Measurements from ENCODE around the gene ADGRV1.

DNA sequence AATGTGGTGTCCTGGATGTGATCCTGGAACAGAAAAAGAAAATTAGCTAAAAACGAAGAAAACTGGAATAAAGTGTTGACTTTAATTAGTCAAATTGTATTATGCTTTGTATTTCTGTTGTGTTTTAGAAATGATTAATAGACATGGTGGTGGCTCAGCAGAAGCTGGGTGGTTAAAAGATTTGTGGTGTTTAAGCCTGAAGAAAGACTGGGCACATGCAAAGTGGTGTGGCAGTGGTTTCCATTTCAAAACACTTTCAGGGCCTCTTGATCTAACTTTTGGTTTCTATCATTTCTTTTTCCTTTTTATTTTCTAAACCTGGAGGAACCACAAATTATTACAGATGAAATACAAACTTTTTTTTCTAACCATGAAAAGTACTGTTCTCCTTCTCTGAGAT, 44.1 kb downstream of the ADGRV1 start:
- TF ChIP-seq, protein P1, sequence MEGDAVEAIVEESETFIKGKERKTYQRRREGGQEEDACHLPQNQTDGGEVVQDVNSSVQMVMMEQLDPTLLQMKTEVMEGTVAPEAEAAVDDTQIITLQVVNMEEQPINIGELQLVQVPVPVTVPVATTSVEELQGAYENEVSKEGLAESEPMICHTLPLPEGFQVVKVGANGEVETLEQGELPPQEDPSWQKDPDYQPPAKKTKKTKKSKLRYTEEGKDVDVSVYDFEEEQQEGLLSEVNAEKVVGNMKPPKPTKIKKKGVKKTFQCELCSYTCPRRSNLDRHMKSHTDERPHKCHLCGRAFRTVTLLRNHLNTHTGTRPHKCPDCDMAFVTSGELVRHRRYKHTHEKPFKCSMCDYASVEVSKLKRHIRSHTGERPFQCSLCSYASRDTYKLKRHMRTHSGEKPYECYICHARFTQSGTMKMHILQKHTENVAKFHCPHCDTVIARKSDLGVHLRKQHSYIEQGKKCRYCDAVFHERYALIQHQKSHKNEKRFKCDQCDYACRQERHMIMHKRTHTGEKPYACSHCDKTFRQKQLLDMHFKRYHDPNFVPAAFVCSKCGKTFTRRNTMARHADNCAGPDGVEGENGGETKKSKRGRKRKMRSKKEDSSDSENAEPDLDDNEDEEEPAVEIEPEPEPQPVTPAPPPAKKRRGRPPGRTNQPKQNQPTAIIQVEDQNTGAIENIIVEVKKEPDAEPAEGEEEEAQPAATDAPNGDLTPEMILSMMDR (IDR thresholded peaks at IDR 0.05) = no peak
- no peak for TF ChIP-seq POLR2A (IDR thresholded peaks at IDR 0.05)
